HG02588 (cell line): ENCODE measurements around the gene KL.

ENCODE experiments used
- ATAC-seq: cut with Tn5 transposase; IDR thresholded peaks from one replicate; pipeline ENCODE4 v1.9.1; 2021; ENCODE audit warnings: mild to moderate bottlenecking, moderate library complexity; ENCODE audit not compliant: unreplicated experiment

The KL gene

GRCh38 chr13:33016414-33017322, at the start of gene KL:
KL (plus strand) TSS chr13:33016423; CDS start chr13:33016441, 18 bp downstream.
- no peak for ATAC-seq

GRCh38 chr13:32967584-32968182, 48.5 kb upstream of the KL start:
- no peak for ATAC-seq

- ATAC-seq: no peak
Measured at GRCh38 chr13:32968316-32968715, 47.9 kb upstream of the KL start.

GRCh38 chr13:32968793-32969192, 47.4 kb upstream of the KL start:
- ATAC-seq: no peak

- ATAC-seq: no peak
Measured at GRCh38 chr13:32969516-32969941, 46.7 kb upstream of the KL start.

- no peak for ATAC-seq
Measured at GRCh38 chr13:32976056-32976805, 40.0 kb upstream of the KL start.

- ATAC-seq: no peak
Measured at GRCh38 chr13:32976912-32977311, 39.3 kb upstream of the KL start.

DNA sequence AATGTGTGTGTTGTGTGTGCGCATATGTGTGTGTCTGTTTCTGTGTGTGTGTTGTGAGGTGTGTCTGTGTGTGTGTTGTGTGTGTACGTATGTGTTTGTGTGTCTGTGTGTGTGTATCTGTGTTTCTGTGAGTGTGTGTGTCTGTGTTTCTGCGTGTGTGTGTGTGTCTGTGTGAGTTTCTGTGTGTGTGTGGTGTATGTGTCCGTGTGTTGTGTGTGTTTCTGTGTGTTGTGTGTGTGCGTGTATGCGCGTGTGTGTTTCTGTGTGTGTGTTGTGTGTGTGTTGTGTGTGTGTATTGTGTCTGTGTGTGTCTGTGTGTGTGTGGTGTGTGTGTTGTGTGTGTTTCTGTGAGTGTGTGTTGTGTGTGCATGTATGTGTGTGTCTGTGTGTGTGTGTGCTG, 38.9 kb upstream of the KL start:
- ATAC-seq: no peak

GRCh38 chr13:32978278-32978677, 37.9 kb upstream of the KL start:
- no peak for ATAC-seq

- no peak for ATAC-seq
Measured at GRCh38 chr13:32983058-32983457, 33.2 kb upstream of the KL start.

DNA sequence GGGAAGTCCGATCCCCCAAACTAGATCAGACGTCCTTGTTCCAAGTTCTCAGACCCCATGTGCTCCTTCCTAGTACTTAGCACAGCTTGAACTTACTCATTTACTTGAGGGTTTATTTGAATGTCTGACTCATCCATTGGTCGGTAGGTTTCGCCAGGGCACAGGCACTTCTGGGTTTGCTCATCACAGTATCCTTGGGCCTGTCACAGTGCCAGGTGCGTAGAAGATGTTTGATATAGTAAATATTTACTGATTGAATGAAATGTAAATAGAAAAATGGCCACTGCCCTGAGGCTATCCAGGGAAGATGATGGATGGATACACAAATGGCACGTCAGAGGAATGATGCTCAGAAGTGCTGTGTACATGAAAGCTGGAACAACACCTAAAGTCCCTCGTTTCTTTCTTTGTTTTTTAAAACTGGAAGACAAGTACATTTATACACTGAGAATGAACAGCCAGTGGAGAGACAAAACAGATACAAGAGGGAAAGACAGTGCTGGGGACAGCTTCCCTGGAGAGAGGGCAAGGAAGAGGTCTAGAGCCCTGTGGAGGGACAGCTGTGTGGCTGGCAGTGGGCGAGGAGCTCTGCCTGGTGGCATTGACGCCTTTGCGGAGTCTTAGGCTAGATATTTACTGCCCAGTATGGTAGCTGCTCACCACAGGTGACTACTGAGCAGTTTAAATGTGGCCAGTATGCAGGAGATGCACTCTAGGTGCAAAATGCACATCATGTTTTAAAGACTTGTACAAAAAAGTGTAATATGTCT, 31.2 kb upstream of the KL start:
- no peak for ATAC-seq

GRCh38 chr13:32986552-32986951, 29.7 kb upstream of the KL start:
- ATAC-seq: no peak

DNA sequence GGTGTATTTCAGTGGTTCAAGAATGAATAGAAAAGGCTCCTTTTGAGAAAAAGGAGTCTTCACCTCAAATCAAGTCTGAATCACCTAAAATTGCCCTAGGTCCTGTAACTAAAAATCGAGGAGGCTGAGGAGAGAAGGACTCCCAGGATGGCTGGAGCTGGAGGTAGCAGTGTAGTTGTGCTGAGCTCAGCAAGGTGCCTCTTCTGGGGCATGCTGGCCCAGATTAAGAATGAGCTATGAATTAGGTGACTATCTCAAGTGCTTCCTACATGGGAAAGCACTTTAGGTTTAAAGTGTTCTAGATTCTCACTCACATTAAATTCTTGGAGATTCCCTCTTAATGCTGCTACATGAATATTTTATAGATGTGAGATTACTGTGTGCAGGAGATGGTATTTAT, 28.8 kb upstream of the KL start:
- ATAC-seq: no peak

- ATAC-seq: no peak
Measured at GRCh38 chr13:32988608-32989289, 27.5 kb upstream of the KL start.

DNA sequence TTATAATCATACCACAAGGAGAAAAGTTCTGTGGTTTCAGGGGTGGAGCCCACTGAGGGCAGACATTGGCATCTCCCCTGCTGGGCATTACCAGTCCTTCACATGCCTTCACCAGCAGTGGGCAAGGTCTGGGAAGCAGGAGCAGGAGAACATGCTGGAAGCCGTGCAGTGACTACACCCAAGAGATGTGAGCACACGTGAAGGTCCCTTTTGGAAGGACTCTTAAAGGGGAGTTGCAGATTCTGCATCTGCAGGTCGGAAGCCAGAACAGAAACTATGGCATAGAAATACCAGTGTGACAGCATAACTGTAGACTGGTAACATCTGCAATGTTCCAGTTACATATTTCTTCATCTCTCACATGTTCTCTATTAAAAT, 26.9 kb upstream of the KL start:
- no peak for ATAC-seq

- no peak for ATAC-seq
Measured at GRCh38 chr13:32989942-32990341, 26.3 kb upstream of the KL start.

DNA sequence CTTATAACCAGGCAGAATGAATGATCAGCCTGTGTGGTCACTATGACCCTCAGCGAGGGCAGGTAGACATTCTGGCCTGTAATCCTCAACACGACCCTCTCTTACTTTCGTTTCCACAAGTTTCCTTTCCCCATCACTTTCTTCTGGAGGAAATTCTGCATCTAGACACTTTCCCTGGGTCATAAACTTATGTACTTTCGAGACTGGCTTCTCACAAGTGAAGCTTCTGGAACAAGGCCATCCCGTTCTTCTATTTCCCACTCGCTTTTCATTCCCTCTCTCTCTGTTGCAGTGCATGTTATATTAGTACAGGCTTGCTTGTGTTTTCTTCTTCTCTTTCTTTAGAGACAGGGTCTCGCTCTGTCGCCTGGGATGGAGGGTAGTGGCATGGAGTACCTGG, 23.1 kb upstream of the KL start:
- no peak for ATAC-seq

DNA sequence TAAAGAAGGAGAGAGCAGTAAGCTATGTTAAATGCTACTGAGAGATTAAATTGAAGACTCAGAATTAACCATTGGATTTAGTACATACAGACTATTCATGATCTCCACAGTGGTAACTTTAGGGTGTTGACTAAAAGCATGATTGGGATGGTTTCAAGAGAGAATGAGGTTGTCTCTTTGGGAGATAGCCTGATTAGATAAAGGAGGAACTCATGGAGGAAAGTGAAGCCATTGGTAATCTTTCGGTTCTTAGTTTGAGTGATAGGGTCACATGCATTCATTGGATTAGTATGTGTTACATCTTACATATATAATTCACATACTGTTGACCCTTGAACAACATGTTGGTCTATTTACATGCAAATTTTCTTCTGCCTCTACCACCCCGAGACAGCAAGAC, 18.8 kb upstream of the KL start:
- no peak for ATAC-seq

GRCh38 chr13:32998966-32999365, 17.3 kb upstream of the KL start:
- no peak for ATAC-seq

DNA sequence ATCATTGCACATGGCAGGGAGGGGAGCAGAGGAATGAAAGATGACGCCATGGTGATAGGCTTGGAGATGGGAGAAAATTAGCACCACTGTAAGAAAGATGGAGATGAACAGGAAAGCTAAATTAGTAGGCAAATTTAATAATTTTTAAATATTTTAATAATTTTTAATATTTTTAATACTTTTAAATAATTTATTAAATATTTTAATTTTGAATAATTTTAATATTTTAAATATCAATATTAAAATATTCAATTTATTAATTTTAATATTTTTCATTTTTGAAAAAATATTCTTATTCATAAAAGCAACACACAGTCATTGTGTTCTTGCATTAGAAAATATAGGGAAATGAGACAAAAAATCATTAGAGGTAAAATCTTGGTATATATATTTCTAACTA, 15.9 kb upstream of the KL start:
- no peak for ATAC-seq
